GM21360 (cell line): ENCODE results near the gene FLRT1.
"Not testable (repeated sequence)": the region's sequence is repeated elsewhere in the genome, so short reads cannot be mapped to it uniquely, and the experiment has no call there.

Experiments
- ATAC-seq: cut with Tn5 transposase; IDR thresholded peaks from one replicate; pipeline ENCODE4 v1.9.1; 2021; ENCODE audit warnings: mild to moderate bottlenecking, moderate library complexity; ENCODE audit not compliant: unreplicated experiment

The FLRT1 gene

GRCh38 chr11:64043545-64043944 is 7.8 kb downstream of the FLRT1 start:
- ATAC-seq, result no peak

- no peak for ATAC-seq
These were observed 9.1 kb downstream of the FLRT1 start for GRCh38 chr11:64044730-64045393.

GRCh38 chr11:64045700-64046099 is 10.0 kb downstream of the FLRT1 start:
- ATAC-seq, result no peak

- ATAC-seq, result not testable (repeated sequence)
These were observed 11.6 kb downstream of the FLRT1 start for GRCh38 chr11:64047373-64047772.

- no peak for ATAC-seq
These were observed 12.5 kb downstream of the FLRT1 start for GRCh38 chr11:64048042-64048854.

GRCh38 chr11:64049509-64049908 is 13.8 kb downstream of the FLRT1 start:
- no peak for ATAC-seq

GRCh38 chr11:64051297-64051696 is 15.6 kb downstream of the FLRT1 start:
- no peak for ATAC-seq

GRCh38 chr11:64052436-64052835 is 16.7 kb downstream of the FLRT1 start:
- ATAC-seq, result no peak

GRCh38 chr11:64052938-64053622 is 17.3 kb downstream of the FLRT1 start:
- ATAC-seq, result no peak

GRCh38 chr11:64053699-64054098 is 18.0 kb downstream of the FLRT1 start:
- no peak for ATAC-seq

GRCh38 chr11:64055077-64055476 is 19.3 kb downstream of the FLRT1 start:
- ATAC-seq, result no peak

- ATAC-seq, result no peak
These were observed 20.6 kb downstream of the FLRT1 start for GRCh38 chr11:64056213-64056785.

- ATAC-seq, result no peak
These were observed 21.1 kb downstream of the FLRT1 start for GRCh38 chr11:64056861-64057260.

GRCh38 chr11:64057890-64058289 is 22.2 kb downstream of the FLRT1 start:
- no peak for ATAC-seq

GRCh38 chr11:64058494-64058893 is 22.8 kb downstream of the FLRT1 start:
- no peak for ATAC-seq

GRCh38 chr11:64059339-64060140 is 23.8 kb downstream of the FLRT1 start:
- ATAC-seq, result no peak

GRCh38 chr11:64060263-64060860 is 24.6 kb downstream of the FLRT1 start:
- no peak for ATAC-seq

GRCh38 chr11:64060861-64061444 is 25.2 kb downstream of the FLRT1 start:
- peak; percentile 51 for ATAC-seq

- no peak for ATAC-seq
These were observed 26.7 kb downstream of the FLRT1 start for GRCh38 chr11:64062185-64063039.
